ENCODE measurements around the gene DSN1. TPM values are rescaled to one million over a fixed set of nuclear protein-coding genes. Genes with fewer than 3 reads are reported as not detected.

Gene DSN1
- total and polyA plus RNA-seq, 2 donors = 6.8 to 21.4 TPM

GRCh38 chr20:36786246-36786645, 12.7 kb upstream of the DSN1 start:
- Histone ChIP-seq H3K27ac (ENCODE audit: low read depth) (no peak overlapping the region), H3K4me1 (ENCODE audit: insufficient read depth) (no peaks in the 10 kb centered on the region), H3K4me3 (ENCODE audit: low read depth, low read length) (no peak overlapping the region), H3K36me3 (ENCODE audit: insufficient read depth) (no peaks in the 10 kb centered on the region)
- no peak for DNase-seq (ENCODE audit: extremely low spot score)
- 89% methylated on average over 13 of the region's 13 CpGs for whole genome bisulfite sequencing

GRCh38 chr20:36785308-36785707, 11.7 kb upstream of the DSN1 start:
- DNase-seq (ENCODE audit: extremely low spot score) = no peak
- Histone ChIP-seq H3K27ac (ENCODE audit: low read depth) (no peak overlapping the region), H3K4me1 (ENCODE audit: insufficient read depth) (no peaks in the 10 kb centered on the region), H3K4me3 (ENCODE audit: low read depth, low read length) (no peak overlapping the region), H3K36me3 (ENCODE audit: insufficient read depth) (no peaks in the 10 kb centered on the region)
- 64% methylated on average over 2 of the region's 2 CpGs for WGBS

GRCh38 chr20:36784900-36785299, 11.3 kb upstream of the DSN1 start:
- WGBS = 60% methylated on average over 9 of the region's 9 CpGs
- DNase-seq (ENCODE audit: extremely low spot score) = no peak
- Histone ChIP-seq H3K27ac (ENCODE audit: low read depth) (no peak overlapping the region), H3K36me3 (ENCODE audit: insufficient read depth) (no peaks in the 10 kb centered on the region), H3K4me1 (ENCODE audit: insufficient read depth) (no peaks in the 10 kb centered on the region), H3K4me3 (ENCODE audit: low read depth, low read length) (no peak overlapping the region)

- 97% methylated on average over 7 of the region's 7 CpGs for WGBS
- H3K27ac ChIP-seq (ENCODE audit: low read depth) = no peak overlapping the region
- no peak overlapping the region for H3K4me3 ChIP-seq (ENCODE audit: low read depth, low read length)
- no peak for DNase-seq (ENCODE audit: extremely low spot score)
- H3K4me1 ChIP-seq (ENCODE audit: insufficient read depth) = no peaks in the 10 kb centered on the region
- no peaks in the 10 kb centered on the region for H3K36me3 ChIP-seq (ENCODE audit: insufficient read depth)
Measured at GRCh38 chr20:36784116-36784515, 10.6 kb upstream of the DSN1 start.

GRCh38 chr20:36779656-36780025, 6.1 kb upstream of the DSN1 start:
- Histone ChIP-seq H3K27ac (ENCODE audit: low read depth) (no peak overlapping the region), H3K4me3 (ENCODE audit: low read depth, low read length) (no peak overlapping the region), H3K4me1 (ENCODE audit: insufficient read depth) (no peaks in the 10 kb centered on the region), H3K36me3 (ENCODE audit: insufficient read depth) (no peaks in the 10 kb centered on the region)
- DNase-seq (ENCODE audit: extremely low spot score) = no peak
- WGBS = 73% methylated on average over 6 of the region's 6 CpGs

- DNase-seq (ENCODE audit: extremely low spot score) = no peak
- 67% methylated on average over 3 of the region's 3 CpGs for WGBS
- Histone ChIP-seq H3K27ac (ENCODE audit: low read depth) (no peak overlapping the region), H3K4me1 (ENCODE audit: insufficient read depth) (no peaks in the 10 kb centered on the region), H3K4me3 (ENCODE audit: low read depth, low read length) (no peak overlapping the region), H3K36me3 (ENCODE audit: insufficient read depth) (no peaks in the 10 kb centered on the region)
Measured at GRCh38 chr20:36778831-36779655, 5.5 kb upstream of the DSN1 start.

GRCh38 chr20:36777576-36777975, 4.0 kb upstream of the DSN1 start:
- H3K4me3 ChIP-seq (ENCODE audit: low read depth, low read length) = no peak overlapping the region
- H3K27ac ChIP-seq (ENCODE audit: low read depth) = no peak overlapping the region
- no peaks in the 10 kb centered on the region for H3K4me1 ChIP-seq (ENCODE audit: insufficient read depth)
- DNase-seq (ENCODE audit: extremely low spot score) = no peak
- 38% methylated on average over 3 of the region's 3 CpGs for WGBS
- no peaks in the 10 kb centered on the region for H3K36me3 ChIP-seq (ENCODE audit: insufficient read depth)

GRCh38 chr20:36777167-36777566, 3.6 kb upstream of the DSN1 start:
- no peak overlapping the region for H3K4me3 ChIP-seq (ENCODE audit: low read depth, low read length)
- 37% methylated on average over 3 of the region's 3 CpGs for WGBS
- H3K27ac ChIP-seq (ENCODE audit: low read depth) = no peak overlapping the region
- DNase-seq (ENCODE audit: extremely low spot score) = no peak
- no peaks in the 10 kb centered on the region for H3K36me3 ChIP-seq (ENCODE audit: insufficient read depth)
- H3K4me1 ChIP-seq (ENCODE audit: insufficient read depth) = no peaks in the 10 kb centered on the region

GRCh38 chr20:36775826-36776225, 2.3 kb upstream of the DSN1 start:
- no peak for DNase-seq (ENCODE audit: extremely low spot score)
- Histone ChIP-seq H3K4me1 (ENCODE audit: insufficient read depth) (no peaks in the 10 kb centered on the region), H3K27ac (ENCODE audit: low read depth) (no peak overlapping the region), H3K4me3 (ENCODE audit: low read depth, low read length) (no peak overlapping the region), H3K36me3 (ENCODE audit: insufficient read depth) (no peaks in the 10 kb centered on the region)
- WGBS = 88% methylated on average over 3 of the region's 3 CpGs

GRCh38 chr20:36775196-36775595, 1.6 kb upstream of the DSN1 start:
- H3K27ac ChIP-seq (ENCODE audit: low read depth) = no peak overlapping the region
- 63% methylated on average over 2 of the region's 2 CpGs for WGBS
- H3K4me1 ChIP-seq (ENCODE audit: insufficient read depth) = no peaks in the 10 kb centered on the region
- DNase-seq (ENCODE audit: extremely low spot score) = no peak
- no peaks in the 10 kb centered on the region for H3K36me3 ChIP-seq (ENCODE audit: insufficient read depth)
- H3K4me3 ChIP-seq (ENCODE audit: low read depth, low read length) = no peak overlapping the region

- Histone ChIP-seq H3K4me1 (ENCODE audit: insufficient read depth) (no peaks in the 10 kb centered on the region), H3K36me3 (ENCODE audit: insufficient read depth) (no peaks in the 10 kb centered on the region), H3K4me3 (ENCODE audit: low read depth, low read length) (peak overlapping the region; percentile 64), H3K27ac (ENCODE audit: low read depth) (peak overlapping the region; percentile 7)
- WGBS = 1% methylated on average over 28 of the region's 28 CpGs
- DNase-seq (ENCODE audit: extremely low spot score) = no peak
Measured at GRCh38 chr20:36773107-36773596, 411 bp downstream of the DSN1 start.

GRCh38 chr20:36770680-36771079, 2.9 kb downstream of the DSN1 start:
- Histone ChIP-seq H3K27ac (ENCODE audit: low read depth) (no peak overlapping the region), H3K36me3 (ENCODE audit: insufficient read depth) (peaks cover 1% of the 10 kb centered on the region), H3K4me3 (ENCODE audit: low read depth, low read length) (no peak overlapping the region), H3K4me1 (ENCODE audit: insufficient read depth) (no peaks in the 10 kb centered on the region)
- no peak for DNase-seq (ENCODE audit: extremely low spot score)
- 87% methylated on average over 7 of the region's 7 CpGs for WGBS

GRCh38 chr20:36768768-36769430, 4.7 kb downstream of the DSN1 start:
- Histone ChIP-seq H3K27ac (ENCODE audit: low read depth) (no peak overlapping the region), H3K4me3 (ENCODE audit: low read depth, low read length) (no peak overlapping the region), H3K4me1 (ENCODE audit: insufficient read depth) (no peaks in the 10 kb centered on the region), H3K36me3 (ENCODE audit: insufficient read depth) (peaks cover 1% of the 10 kb centered on the region)
- 70% methylated on average over 5 of the region's 5 CpGs for WGBS
- no peak for DNase-seq (ENCODE audit: extremely low spot score)

GRCh38 chr20:36761125-36761524, 12.4 kb downstream of the DSN1 start:
- H3K4me1 ChIP-seq (ENCODE audit: insufficient read depth) = no peaks in the 10 kb centered on the region
- H3K4me3 ChIP-seq (ENCODE audit: low read depth, low read length) = no peak overlapping the region
- WGBS = 96% methylated on average over 4 of the region's 4 CpGs
- H3K27ac ChIP-seq (ENCODE audit: low read depth) = no peak overlapping the region
- peaks cover 1% of the 10 kb centered on the region for H3K36me3 ChIP-seq (ENCODE audit: insufficient read depth)
- DNase-seq (ENCODE audit: extremely low spot score) = no peak

Measured in urinary bladder (tissue), 4 donors.